ENCODE results near the gene TXLNG.
A peak's percentile ranks its signal among the peaks of the same experiment; 100 is the strongest.

TXLNG gene

GRCh38 chrX:16839219-16839851, 53.1 kb downstream of the TXLNG start:
- peak; percentile 77 for DNase-seq

GRCh38 chrX:16839852-16840460, 53.7 kb downstream of the TXLNG start:
- peak; percentile 10 for DNase-seq

- DNase-seq = no peak
Observed at GRCh38 chrX:16842684-16843083, 56.4 kb downstream of the TXLNG start.

GRCh38 chrX:16843208-16843909, 57.1 kb downstream of the TXLNG start:
- DNase-seq = peak; percentile 39

- no peak for DNase-seq
Observed at GRCh38 chrX:16845686-16846085, 59.4 kb downstream of the TXLNG start.

GRCh38 chrX:16848541-16848940, 62.3 kb downstream of the TXLNG start:
- DNase-seq = no peak

GRCh38 chrX:16851421-16851820, 65.2 kb downstream of the TXLNG start:
- DNase-seq = no peak

GRCh38 chrX:16851827-16852226, 65.6 kb downstream of the TXLNG start:
- no peak for DNase-seq

GRCh38 chrX:16852617-16853179, 66.4 kb downstream of the TXLNG start:
- no peak for DNase-seq

- DNase-seq = no peak
Observed at GRCh38 chrX:16853537-16853936, 67.3 kb downstream of the TXLNG start.

- no peak for DNase-seq
Observed at GRCh38 chrX:16855363-16856075, 69.3 kb downstream of the TXLNG start.

- peak; percentile 33 for DNase-seq
Observed at GRCh38 chrX:16856076-16856404, 69.8 kb downstream of the TXLNG start.

GRCh38 chrX:16856744-16857143, 70.5 kb downstream of the TXLNG start:
- DNase-seq = no peak

GRCh38 chrX:16862829-16863228, 76.6 kb downstream of the TXLNG start:
- no peak for DNase-seq

GRCh38 chrX:16867947-16868346, 81.7 kb downstream of the TXLNG start:
- DNase-seq = no peak

- DNase-seq = no peak
Observed at GRCh38 chrX:16868920-16869319, 82.7 kb downstream of the TXLNG start.

- DNase-seq = peak; percentile 71
Observed at GRCh38 chrX:16869393-16870094, 83.3 kb downstream of the TXLNG start.

- peak; percentile 94 for DNase-seq
Observed at GRCh38 chrX:16870095-16870861, 84.0 kb downstream of the TXLNG start, which contains the start of gene RBBP7. Gene RBBP7 (minus strand): TSS chrX:16870362. CDS start chrX:16870053, 309 bp downstream.

GRCh38 chrX:16870862-16871815, 84.9 kb downstream of the TXLNG start:
- DNase-seq = peak; percentile 58

- DNase-seq = no peak
Observed at GRCh38 chrX:16873106-16873505, 86.8 kb downstream of the TXLNG start.
